Activated CD4-positive, alpha-beta T cell treated with anti-CD3 and anti-CD28 coated beads, Interleukin-10, Interleukin-2, amounts not matched to agents 100 ng/mL and 50 ng/mL, durations not matched to agents 16 hours and 8 hours (primary cell): ENCODE measurements around the gene RBBP6.

Experiments
- DNase-seq: peaks from one replicate; pipeline ENCODE4 v3.0.0-alpha.2; 2020

The RBBP6 gene

GRCh38 chr16:24524855-24525677, 14.3 kb upstream of the RBBP6 start:
- no peak for DNase-seq

GRCh38 chr16:24525970-24526559, 13.3 kb upstream of the RBBP6 start:
- no peak for DNase-seq

- DNase-seq = no peak
These were observed 12.5 kb upstream of the RBBP6 start for GRCh38 chr16:24526701-24527495.

- no peak for DNase-seq
These were observed 8.2 kb upstream of the RBBP6 start for GRCh38 chr16:24531166-24531565.

- no peak for DNase-seq
These were observed 4.7 kb upstream of the RBBP6 start for GRCh38 chr16:24534620-24535019.

- no peak for DNase-seq
These were observed 3.5 kb upstream of the RBBP6 start for GRCh38 chr16:24535827-24536226.

- no peak for DNase-seq
These were observed 2.7 kb upstream of the RBBP6 start for GRCh38 chr16:24536671-24537070.

- DNase-seq = no peak
These were observed 1.7 kb upstream of the RBBP6 start for GRCh38 chr16:24537474-24538337.

GRCh38 chr16:24538756-24539294, 541 bp upstream of the RBBP6 start:
- DNase-seq = no peak

GRCh38 chr16:24539850-24540601, 660 bp downstream of the RBBP6 start:
- DNase-seq = peak; percentile 64

GRCh38 chr16:24540602-24541210, 1.3 kb downstream of the RBBP6 start:
- peak; percentile 46 for DNase-seq

GRCh38 chr16:24541233-24541933, 2.0 kb downstream of the RBBP6 start:
- DNase-seq = peak; percentile 27

GRCh38 chr16:24543949-24544348, 4.6 kb downstream of the RBBP6 start:
- no peak for DNase-seq

GRCh38 chr16:24544640-24545039, 5.3 kb downstream of the RBBP6 start:
- no peak for DNase-seq

GRCh38 chr16:24550295-24550694, 10.9 kb downstream of the RBBP6 start:
- DNase-seq = no peak

- no peak for DNase-seq
These were observed 13.4 kb downstream of the RBBP6 start for GRCh38 chr16:24552705-24553246.

GRCh38 chr16:24553983-24554382, 14.6 kb downstream of the RBBP6 start:
- DNase-seq = no peak

- no peak for DNase-seq
These were observed 16.0 kb downstream of the RBBP6 start for GRCh38 chr16:24555346-24555872.

- no peak for DNase-seq
These were observed 23.4 kb downstream of the RBBP6 start for GRCh38 chr16:24562811-24563210.

GRCh38 chr16:24568392-24568791, 29.0 kb downstream of the RBBP6 start:
- no peak for DNase-seq
